Measurements from ENCODE around the gene KCTD17.

The KCTD17 gene

DNA sequence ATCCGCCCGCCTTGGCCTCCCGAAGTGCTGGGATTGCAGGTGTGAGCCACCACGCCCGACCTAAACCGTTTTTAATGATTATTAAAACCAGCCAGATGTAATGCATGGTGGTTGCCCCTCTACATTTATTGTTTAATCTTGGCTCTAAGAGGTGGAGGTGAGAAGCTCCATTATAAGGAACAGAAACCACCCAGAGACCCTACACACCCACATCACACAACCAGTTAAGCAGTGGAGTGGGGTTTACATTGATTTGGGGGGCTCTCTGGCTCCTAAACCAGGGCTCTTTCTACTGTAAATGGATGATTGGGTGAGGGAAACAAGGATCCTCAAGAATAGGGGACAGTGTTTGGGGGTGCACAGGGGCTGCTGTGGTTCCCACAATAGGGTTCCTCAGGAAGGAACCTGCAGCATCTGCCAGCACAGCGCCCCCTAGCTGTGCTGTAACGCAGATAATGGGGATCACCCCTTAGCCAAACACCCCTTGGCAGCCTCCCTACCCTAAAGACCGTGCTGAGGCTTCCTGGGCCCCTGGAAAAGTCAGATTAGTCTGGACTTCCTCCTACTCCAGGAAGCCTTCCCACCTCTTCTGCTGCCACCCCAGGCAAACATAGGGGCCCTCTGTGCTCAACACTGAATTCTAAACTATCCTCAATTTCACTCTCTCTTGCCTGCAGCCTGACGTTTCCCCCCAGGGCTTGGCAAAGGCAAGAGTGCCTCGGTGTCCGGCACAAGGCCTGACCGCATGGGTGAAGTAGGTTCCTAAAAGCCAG is 29.6 kb upstream of the KCTD17 start:
- peak; percentile 31 for DNase-seq

DNA sequence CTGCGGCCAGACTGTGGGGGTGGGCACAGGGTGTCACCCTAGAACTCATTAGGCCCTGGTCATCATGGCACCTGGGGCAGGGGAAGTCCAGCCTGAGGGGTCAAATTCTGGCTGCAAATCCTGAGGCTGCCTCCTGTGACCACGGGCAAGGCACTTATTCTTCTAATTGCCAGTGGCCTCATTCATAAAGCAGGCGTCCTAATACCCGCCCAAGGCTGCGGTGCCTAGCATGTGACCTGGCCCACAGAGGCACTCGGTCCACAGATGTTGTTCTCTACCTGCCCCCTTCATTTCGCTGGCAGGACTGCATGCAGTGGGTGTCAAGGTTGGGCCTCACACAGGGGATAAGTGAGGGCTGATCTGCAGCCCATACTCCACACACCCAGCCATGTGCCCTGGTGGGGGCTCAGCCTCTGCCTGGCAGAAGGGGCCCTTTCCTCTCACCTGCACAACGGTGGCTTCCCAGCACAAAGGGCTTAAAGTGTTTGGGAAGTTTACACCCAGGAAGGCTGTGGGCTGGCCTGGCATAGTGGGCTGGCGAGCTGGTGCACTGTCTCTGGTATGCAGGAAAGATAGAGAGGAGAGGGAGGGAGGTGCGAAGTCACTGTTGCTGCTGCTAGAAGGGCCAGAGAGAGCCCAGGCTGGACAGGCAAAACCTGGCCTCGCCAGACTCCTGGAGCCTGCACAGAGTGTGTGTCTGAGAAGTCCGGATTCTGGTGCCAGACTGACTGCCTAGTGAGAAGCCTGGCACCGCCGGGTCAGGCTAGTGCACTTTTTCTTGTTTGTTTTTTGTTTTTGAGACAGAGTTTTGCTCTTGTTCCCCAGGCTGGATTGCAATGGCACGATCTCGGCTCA is 28.8 kb upstream of the KCTD17 start:
- no peak for DNase-seq

DNA sequence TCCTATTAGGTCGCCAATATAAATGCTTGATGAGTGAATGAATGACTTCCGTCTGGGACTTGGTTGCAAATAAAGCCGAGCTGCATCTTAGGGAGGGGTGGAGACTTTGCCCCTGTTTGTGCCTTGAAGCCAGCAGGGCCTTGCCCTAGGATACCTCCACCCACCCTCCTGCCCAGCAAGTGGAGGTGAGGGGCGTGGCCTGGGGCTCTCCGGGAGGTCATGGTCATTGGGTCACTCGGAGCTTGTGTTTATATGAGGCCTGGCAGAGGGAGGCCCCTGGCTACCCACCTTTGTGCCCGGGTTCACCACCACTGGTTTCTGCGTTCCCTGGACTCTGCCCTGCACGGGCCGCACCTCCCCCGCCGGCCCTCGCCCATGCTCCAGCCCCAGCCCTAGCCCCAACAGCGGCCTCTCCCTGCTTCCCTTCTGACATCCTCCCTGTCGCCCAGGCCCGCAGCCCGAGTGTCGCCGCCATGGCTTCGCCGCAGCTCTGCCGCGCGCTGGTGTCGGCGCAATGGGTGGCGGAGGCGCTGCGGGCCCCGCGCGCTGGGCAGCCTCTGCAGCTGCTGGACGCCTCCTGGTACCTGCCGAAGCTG is 27.7 kb upstream of the KCTD17 start:
- DNase-seq: no peak

DNA sequence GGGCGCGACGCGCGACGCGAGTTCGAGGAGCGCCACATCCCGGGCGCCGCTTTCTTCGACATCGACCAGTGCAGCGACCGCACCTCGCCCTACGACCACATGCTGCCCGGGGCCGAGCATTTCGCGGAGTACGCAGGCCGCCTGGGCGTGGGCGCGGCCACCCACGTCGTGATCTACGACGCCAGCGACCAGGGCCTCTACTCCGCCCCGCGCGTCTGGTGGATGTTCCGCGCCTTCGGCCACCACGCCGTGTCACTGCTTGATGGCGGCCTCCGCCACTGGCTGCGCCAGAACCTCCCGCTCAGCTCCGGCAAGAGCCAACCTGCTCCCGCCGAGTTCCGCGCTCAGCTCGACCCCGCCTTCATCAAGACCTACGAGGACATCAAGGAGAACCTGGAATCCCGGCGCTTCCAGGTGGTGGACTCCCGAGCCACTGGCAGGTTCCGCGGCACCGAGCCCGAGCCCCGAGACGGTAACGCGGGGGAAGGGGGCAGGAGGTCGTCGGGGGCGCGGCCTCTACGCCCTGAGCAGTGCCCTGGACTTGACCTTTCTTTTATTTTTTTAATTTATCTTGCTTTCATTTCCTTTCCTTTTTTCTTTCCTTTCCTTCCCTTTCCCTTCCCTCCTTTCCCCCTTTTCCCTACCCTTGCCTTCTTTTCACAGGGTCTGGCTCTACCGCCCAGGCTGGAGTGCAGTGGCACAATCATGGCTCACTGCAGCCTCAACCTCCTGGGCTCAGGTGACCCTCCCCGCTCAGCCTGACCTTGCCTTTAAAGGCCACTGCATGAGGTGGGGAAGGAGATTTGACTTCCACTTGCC is 27.0 kb upstream of the KCTD17 start:
- no peak for DNase-seq

DNA sequence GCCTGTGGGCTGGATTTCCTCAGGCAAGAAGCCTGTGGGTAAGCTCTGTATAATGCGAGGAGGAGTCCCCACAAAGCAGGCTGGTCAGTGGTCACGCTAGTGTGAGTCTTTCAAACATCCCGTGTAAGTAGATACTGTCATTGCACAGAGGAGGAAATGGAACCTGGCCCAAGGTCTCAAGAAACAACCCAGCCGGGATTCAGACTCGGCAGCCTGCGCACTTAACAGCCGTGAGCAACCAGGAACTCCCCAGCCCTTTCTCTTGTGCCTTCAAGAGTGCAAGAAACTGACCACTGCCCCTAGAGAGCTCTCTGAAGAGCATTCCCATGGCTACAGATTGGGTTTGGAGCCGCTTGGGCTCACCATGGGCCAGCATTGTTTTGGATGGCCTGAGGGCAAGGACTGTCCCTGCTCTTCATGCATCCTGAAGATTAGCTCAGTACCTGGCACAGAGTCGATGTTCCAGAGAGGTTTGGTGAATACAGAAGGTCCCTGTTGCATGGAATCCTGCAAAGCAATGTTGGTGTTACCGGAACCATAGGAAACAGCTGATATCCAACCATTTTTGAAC is 26.0 kb upstream of the KCTD17 start:
- DNase-seq: no peak

DNA sequence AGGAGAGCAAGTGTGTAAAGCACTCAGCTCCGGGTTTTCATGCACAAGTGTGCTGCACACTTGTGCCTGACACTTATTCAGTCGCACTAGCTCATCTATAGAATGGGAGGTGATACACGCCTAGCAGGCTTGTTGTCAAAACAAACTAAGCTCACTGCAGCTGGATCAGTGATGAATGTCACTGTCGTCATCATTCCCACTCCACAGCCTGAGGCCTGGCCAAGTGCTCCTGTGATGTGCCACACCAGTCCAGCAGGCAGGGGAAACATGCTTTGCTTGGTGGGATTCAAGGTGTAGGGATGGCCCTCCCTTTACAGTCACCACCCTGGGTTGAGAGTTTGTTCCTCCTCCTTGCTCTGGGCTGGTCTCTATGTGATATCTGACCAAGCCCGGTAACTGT is 25.2 kb upstream of the KCTD17 start:
- DNase-seq: no peak

DNA sequence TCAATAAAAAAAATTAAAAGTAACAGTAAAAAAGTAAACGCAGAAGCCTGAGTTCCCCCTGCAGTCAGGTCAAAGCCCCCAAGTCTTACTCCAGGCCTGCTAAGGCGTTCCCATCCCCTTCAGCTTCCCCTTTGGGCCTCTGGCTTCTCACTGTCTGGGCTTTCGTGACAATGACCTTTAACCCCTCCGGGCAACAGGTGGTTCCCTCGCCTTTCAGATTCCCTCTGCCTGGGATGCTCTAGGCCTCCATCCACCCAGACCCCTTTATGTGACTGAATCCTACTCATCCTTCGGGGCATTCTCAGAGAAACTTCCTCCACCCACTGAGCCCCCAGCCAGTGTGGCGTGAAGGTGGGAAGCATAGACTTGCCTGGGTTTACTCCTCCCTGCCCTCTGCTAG is 24.0 kb upstream of the KCTD17 start:
- no peak for DNase-seq

DNA sequence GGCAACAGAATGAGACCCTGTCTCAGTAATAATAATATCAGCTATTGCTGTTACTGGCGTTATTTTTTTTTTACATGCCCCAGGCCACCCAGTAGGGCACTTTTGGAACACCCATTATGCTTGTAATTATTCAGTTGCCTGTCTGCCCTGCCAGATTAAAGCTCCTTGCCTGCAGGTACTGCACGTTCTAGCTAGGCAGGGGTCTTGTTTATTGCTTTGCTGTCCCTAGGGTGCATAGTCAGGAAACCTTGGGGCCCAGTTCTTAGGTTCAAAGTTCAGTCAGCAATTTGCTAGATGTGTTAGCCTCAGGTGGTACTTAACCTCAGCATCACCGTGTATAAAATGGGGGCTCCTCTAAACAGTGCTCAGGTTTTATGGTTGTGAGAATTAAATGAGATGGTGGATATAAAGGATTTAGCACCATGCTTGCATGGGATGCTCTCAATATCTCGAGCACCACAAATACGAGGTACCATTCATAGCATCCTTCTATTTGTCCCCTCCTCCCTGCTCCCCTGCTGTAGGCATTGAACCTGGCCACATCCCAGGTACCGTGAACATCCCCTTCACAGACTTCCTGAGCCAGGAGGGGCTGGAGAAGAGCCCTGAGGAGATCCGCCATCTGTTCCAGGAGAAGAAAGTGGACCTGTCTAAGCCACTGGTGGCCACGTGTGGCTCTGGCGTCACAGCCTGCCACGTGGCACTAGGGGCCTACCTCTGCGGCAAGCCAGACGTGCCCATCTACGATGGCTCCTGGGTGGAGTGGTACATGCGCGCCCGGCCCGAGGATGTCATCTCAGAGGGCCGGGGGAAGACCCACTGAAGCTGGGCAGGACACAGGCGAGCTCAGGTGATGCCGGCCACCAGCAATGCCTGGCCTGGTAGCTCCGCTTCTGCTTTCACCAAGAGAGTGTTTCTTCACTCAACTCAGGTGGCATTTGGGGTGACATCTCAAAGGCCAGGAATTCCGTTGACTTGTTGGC is 22.6 kb upstream of the KCTD17 start:
- no peak for DNase-seq

DNA sequence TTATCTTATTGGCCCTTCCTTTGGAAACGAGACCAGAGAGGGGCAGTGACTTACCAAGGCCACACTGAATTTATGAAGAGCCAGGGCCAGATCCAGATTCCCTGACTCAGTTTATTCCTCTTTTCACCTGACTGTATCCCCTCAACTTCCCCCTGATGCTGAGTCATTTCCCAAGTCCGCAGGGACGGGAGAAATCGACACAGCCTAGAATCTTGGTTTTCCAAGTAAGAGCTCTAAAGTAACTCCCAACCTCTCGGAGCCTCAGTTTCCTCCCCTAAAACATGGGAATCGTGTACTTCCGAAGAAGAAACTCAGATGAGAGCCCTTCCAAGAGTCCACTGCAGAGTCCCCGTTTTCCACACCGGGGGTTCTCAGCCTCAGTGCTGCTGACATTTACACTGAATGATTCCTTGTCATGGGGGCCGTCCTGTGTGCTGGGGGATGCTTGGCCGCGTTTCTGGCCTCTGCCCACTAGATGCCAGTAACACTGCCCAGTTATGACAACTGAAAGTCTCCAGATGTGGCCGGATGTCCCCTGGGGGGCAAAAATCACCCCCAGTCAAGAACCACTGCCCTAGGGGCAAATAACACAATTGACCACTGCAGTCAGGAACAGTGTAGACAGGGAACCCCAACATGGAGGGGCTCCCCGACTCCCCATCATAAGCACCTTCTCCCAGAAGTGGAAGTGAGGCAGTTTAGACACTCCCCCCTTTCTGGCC is 20.8 kb upstream of the KCTD17 start:
- no peak for DNase-seq

DNA sequence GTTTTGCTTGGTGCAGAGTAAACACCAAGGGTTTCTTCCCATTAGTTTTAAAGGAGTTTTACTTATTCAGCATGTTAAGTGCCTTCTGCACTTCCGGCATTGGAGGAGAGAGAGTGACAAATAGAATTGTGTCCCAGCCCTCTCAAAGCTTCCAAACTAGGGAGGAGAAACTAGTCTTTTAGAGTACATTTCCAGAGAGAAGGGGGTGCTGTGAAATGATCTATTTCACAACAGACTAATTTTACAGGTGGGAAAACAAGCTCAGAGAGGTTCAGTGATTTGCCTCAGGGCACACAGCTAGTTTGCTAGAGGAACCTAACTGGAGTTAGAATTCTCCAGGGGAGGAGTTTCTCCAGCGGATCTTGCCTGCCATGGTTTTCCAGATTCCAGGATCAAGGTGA is 19.4 kb upstream of the KCTD17 start:
- no peak for DNase-seq

DNA sequence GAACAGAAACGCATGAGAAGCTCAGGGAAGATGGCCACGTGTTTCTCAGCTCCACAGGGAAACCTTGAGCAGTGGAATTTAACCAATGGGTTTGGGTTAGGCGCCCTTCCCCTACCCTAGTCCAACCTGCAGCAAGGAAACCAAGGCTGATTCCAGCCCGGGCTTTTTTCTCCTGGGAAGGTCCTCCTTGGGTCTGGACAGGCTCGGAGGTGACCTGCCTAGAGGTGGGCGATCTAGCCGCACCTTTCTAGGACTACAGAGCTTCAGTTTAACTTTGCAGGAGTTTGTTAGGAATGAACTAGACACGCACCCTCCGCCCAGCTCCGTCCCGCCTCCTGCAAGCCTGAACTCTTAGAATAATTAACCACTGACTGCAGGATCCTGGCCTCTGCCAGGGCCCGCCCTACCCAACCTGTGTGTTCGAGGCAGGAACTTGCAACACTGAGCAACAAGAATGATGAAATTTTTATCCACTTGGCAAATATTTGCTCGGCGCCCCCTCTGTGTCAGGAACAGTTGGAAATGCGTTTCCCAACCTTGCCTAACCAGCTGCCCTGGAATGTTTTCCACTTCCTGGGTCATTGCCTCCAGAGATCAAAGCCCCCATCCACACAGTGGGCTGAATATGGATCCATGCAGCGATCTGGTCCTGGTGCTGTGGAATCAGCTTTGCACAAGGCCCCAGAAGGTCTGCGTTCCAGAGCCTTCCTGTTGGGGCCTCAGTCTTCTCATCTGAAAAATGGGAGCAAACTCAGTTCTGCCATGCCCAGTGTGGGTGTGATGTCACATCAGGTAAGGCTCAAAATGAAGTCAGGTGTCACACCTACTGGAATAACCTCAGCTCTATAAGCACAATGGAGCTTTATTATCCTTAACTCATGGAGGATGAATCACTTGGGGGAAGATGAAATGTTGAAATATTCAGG is 18.7 kb upstream of the KCTD17 start:
- DNase-seq: peak; percentile 82

DNA sequence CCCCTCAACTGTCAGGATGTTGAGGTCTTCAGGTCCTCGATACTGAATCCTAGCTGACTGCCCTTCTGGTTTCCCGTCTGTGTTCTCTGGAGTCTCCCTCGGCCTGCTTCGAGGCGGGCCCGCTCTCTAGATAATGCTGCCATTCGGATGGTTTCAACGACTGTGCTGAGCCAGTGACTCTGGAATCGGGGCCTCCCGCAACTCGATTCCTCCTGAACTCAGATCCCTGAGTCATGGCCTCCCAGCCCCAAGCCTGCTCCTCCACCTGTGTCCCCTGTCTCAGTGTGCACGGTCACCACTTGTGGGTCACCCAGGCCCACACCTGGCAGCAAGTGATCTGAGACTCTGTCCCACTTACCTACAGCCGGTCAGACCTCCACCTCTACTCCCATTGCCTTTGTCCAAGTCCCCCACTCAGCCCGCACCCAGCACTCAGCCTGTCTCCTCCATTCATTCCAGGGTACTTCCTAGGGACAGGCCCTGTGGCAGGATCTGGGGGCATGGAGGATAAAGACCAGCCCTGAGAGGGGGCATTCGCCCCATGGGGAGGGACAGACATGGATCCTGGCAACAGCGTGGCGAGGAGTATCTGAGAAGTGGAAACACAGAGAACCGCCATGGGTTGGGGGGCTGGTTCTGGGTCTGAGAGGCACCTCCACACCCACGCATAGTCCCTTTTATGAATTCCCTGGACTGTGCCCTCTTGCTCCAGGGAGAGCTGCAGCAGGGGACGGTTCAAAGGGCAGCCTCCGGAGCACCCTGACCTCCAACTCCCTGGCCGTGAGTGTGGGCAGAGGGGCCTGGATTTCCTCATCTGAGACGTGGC is 17.7 kb upstream of the KCTD17 start:
- DNase-seq: no peak

DNA sequence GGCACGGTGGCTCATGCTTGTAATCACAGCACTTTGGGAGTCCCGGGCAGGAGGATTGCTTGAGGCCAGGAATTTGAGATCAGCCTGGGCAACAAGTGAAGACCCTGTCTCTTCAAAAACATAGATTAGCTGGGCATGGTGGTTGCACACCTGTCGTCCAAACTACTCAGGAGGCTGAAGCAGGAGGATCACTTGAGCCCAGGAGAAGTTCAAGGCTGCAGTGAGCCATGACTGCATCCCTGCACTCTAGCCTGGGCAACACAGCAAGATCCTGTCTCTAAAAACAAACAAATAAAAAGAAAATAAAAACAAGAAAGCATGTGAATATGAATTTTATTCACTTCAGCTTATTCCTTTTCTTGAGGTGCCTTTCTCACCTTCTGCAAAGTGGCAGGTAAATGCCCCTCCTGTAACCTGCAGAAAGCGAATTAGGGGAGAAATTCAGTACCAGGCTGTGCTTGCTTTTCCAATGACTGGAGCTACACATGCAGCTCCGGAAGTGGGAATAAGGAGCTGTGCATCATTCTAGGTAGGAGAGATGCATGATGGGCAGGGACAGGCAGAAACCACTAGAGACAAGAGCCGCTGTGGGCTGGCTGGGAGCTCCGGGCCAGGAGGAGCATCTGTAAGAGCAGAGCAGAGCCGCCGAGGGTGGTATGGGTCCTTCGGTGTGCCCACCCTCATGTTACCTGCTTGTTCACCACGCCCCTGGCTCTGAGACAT is 14.7 kb upstream of the KCTD17 start:
- DNase-seq: no peak

DNA sequence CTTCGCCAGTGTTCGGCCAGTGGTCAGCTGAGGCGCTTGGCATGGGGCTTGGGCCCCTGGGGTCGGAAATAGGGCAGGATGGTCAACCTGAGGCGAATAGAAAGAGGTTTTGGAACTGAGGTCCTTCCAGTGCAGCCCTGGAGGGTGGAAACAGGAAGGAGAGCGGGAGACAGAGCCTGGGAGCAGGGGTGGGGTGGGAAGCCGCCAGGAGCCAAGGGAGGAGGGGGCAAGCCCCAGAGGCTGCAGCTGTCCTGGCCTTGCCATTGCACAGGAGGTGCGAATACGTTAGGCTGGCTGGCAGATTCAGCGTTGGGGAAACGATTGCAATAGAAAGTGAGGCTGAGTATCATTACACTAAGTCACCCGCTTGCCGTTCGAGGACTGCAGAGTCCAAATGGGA is 13.9 kb upstream of the KCTD17 start:
- DNase-seq: no peak

DNA sequence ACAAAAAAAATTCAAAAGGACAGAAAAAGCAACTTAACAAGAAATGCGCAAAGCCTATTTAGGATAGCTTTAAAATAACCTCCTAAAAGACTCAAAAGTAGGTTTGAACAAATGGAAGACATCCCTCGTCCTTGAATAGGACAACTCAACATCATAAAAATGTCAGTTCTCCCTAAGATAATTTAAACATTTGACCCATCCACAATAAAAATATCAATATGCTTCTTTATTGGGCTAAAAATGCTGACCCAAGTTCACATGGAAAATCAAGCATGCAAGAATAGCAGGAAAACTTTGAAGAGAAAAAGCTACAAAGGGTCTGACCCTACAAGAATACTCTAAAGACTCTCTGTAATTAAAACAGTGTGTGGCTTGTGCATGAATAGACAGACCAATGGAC is 12.1 kb upstream of the KCTD17 start:
- DNase-seq: no peak

DNA sequence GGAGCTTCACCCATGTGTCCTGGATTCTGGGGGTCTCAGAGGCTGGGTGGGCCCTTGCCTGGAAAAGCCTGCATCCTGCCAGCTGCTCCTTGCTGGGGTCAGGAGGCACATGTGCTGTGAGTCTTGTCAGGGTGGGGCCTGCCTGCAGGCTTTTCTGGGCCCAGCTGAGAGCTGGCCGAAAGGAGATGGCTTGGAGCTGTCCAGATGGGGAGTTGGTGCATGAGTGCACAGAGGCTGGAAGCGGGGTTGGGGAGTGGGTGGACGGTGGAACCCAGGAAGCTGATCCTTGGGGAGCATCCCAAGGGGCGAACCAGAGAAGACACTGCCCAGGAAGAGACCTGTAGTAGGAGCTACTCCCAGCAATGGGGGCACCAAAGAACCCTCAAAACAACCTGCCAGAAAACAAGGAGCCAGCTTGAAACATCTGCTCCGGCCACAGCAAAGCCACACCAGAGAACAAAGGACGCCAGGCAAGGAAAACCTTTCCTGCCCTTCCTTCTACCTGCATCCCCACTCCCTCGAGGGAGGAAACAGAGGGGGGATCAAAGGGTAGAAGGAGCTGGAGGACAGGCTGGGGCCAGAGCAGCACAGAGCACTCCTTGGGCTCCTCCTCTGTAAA is 8.2 kb upstream of the KCTD17 start:
- DNase-seq: no peak

DNA sequence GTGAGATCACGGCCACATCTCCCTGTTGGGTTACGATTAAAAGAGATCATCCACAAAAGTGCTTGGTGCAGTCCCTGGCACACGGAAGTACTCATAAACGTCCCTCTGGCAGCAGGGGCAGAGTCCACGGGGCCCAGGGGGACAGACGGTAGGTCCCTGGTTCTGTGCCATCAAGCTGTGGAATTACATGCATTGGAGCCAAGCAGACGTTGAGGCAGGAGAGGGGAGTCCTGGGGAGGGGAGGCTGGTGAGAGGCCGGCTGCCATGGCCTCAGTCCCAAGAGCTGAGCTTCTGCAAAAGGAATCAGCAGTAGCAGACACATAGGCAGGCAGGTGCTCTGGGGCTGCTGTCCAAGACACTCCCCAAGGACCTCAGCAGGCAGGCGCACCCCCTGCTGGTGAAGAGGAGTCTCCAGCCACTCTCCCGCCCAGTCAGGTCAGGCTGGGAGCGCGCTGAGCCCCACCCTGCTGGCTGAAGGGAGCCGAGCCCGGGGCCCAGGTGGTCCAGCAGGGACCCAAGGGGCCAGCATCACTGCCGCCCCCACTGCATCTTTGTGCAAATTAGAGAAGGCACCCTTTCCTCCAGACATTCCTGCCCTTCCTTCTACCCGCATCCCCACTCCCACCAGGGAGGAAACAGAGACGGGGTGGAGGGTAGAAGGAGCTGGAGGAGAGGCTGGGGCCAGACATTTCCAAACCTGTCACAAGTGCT is 7.6 kb upstream of the KCTD17 start:
- DNase-seq: peak; percentile 24
